ENCODE measurements around the gene AFAP1L1. TPM values are rescaled to one million over a fixed set of nuclear protein-coding genes. Genes with fewer than 3 reads are reported as not detected.
A peak's percentile ranks its signal among the peaks of the same experiment; 100 is the strongest.

Gene AFAP1L1
- total and polyA plus RNA-seq, 2 experiments from 2014 or later, result 1.2 to 2.3 TPM

- WGBS (ENCODE audit: low lambda C conversion rate, missing lambda C conversion rate), result 62% methylated on average over 3 of the region's 3 CpGs
- TF ChIP-seq CTCF (IDR thresholded peaks at IDR 0.05; ENCODE audit: poor library complexity) (no peak), EZH2 (IDR thresholded peaks at IDR 0.05; ENCODE audit: borderline replicate concordance) (no peak), EZH2phosphoT487 (IDR thresholded peaks at IDR 0.05; ENCODE audit: low read depth, severe bottlenecking, unreplicated experiment) (no peak)
- H3K9me3 ChIP-seq (ENCODE audit: low read depth), result no peaks in the 10 kb centered on the region
- no peaks in the 10 kb centered on the region for H3K36me3 ChIP-seq (replicated peaks; ENCODE audit: insufficient read depth, low read depth)
- H4K20me1 ChIP-seq (ENCODE audit: insufficient read depth, poor library complexity, severe bottlenecking), result no peaks in the 10 kb centered on the region
- H3K4me3 ChIP-seq, result no peak overlapping the region
- no peaks in the 10 kb centered on the region for H3K9me2 ChIP-seq (replicated peaks; ENCODE audit: insufficient read depth)
- no peaks in the 10 kb centered on the region for H3K79me2 ChIP-seq
- H2AFZ ChIP-seq, result no peak overlapping the region
- peaks cover 23% of the 10 kb centered on the region for H3K27me3 ChIP-seq
- peak; percentile 47 for DNase-seq (ENCODE audit: low spot score)
- peak overlapping the region; percentile 24 for H3K27ac ChIP-seq
- H3K4me2 ChIP-seq, result no peak overlapping the region
- H3K4me1 ChIP-seq (ENCODE audit: insufficient read depth), result no peaks in the 10 kb centered on the region
Observed at GRCh38 chr5:149273950-149274349, 2.3 kb downstream of the AFAP1L1 start.

GRCh38 chr5:149274939-149275338, 3.3 kb downstream of the AFAP1L1 start:
- H3K4me1 ChIP-seq (ENCODE audit: insufficient read depth), result no peaks in the 10 kb centered on the region
- no peaks in the 10 kb centered on the region for H3K36me3 ChIP-seq (replicated peaks; ENCODE audit: insufficient read depth, low read depth)
- H3K4me2 ChIP-seq, result no peak overlapping the region
- H3K9me2 ChIP-seq (replicated peaks; ENCODE audit: insufficient read depth), result no peaks in the 10 kb centered on the region
- H4K20me1 ChIP-seq (ENCODE audit: insufficient read depth, poor library complexity, severe bottlenecking), result no peaks in the 10 kb centered on the region
- DNase-seq (ENCODE audit: low spot score), result no peak
- WGBS (ENCODE audit: low lambda C conversion rate, missing lambda C conversion rate), result 96% methylated on average over 1 of the region's 1 CpG
- TF ChIP-seq CTCF (IDR thresholded peaks at IDR 0.05; ENCODE audit: poor library complexity), result no peak
- TF ChIP-seq EZH2 (IDR thresholded peaks at IDR 0.05; ENCODE audit: borderline replicate concordance), result no peak
- no peak for TF ChIP-seq EZH2phosphoT487 (IDR thresholded peaks at IDR 0.05; ENCODE audit: low read depth, severe bottlenecking, unreplicated experiment)
- no peak overlapping the region for H3K4me3 ChIP-seq
- no peaks in the 10 kb centered on the region for H3K9me3 ChIP-seq (ENCODE audit: low read depth)
- H3K79me2 ChIP-seq, result no peaks in the 10 kb centered on the region
- H3K27ac ChIP-seq, result no peak overlapping the region
- no peak overlapping the region for H2AFZ ChIP-seq
- peaks cover 23% of the 10 kb centered on the region for H3K27me3 ChIP-seq

- no peak overlapping the region for H2AFZ ChIP-seq
- no peaks in the 10 kb centered on the region for H3K9me2 ChIP-seq (replicated peaks; ENCODE audit: insufficient read depth)
- WGBS (ENCODE audit: low lambda C conversion rate, missing lambda C conversion rate), result 85% methylated on average over 4 of the region's 4 CpGs
- H3K36me3 ChIP-seq (replicated peaks; ENCODE audit: insufficient read depth, low read depth), result no peaks in the 10 kb centered on the region
- no peak for DNase-seq (ENCODE audit: low spot score)
- no peaks in the 10 kb centered on the region for H3K9me3 ChIP-seq (ENCODE audit: low read depth)
- no peak overlapping the region for H3K4me2 ChIP-seq
- no peaks in the 10 kb centered on the region for H4K20me1 ChIP-seq (ENCODE audit: insufficient read depth, poor library complexity, severe bottlenecking)
- peaks cover 15% of the 10 kb centered on the region for H3K27me3 ChIP-seq
- H3K79me2 ChIP-seq, result no peaks in the 10 kb centered on the region
- H3K4me3 ChIP-seq, result no peak overlapping the region
- no peak overlapping the region for H3K27ac ChIP-seq
- no peaks in the 10 kb centered on the region for H3K4me1 ChIP-seq (ENCODE audit: insufficient read depth)
- TF ChIP-seq EZH2 (IDR thresholded peaks at IDR 0.05; ENCODE audit: borderline replicate concordance), result no peak
- TF ChIP-seq EZH2phosphoT487 (IDR thresholded peaks at IDR 0.05; ENCODE audit: low read depth, severe bottlenecking, unreplicated experiment), result no peak
Observed at GRCh38 chr5:149277801-149278200, 6.1 kb downstream of the AFAP1L1 start.

- WGBS (ENCODE audit: low lambda C conversion rate, missing lambda C conversion rate), result 84% methylated on average over 5 of the region's 5 CpGs
- H2AFZ ChIP-seq, result no peak overlapping the region
- H3K4me3 ChIP-seq, result no peak overlapping the region
Observed at GRCh38 chr5:149278451-149279210, 7.0 kb downstream of the AFAP1L1 start.

More at GRCh38 chr5:149278451-149279210, 7.0 kb downstream of the AFAP1L1 start:
- Histone ChIP-seq H3K36me3 (replicated peaks; ENCODE audit: insufficient read depth, low read depth) (no peaks in the 10 kb centered on the region), H3K79me2 (no peaks in the 10 kb centered on the region), H3K9me2 (replicated peaks; ENCODE audit: insufficient read depth) (no peaks in the 10 kb centered on the region), H3K9me3 (ENCODE audit: low read depth) (no peaks in the 10 kb centered on the region), H3K27me3 (peaks cover 8% of the 10 kb centered on the region), H3K4me1 (ENCODE audit: insufficient read depth) (no peaks in the 10 kb centered on the region), H3K27ac (no peak overlapping the region), H3K4me2 (no peak overlapping the region), H4K20me1 (ENCODE audit: insufficient read depth, poor library complexity, severe bottlenecking) (no peaks in the 10 kb centered on the region)
- DNase-seq (ENCODE audit: low spot score), result no peak
- TF ChIP-seq EZH2phosphoT487 (IDR thresholded peaks at IDR 0.05; ENCODE audit: low read depth, severe bottlenecking, unreplicated experiment) (no peak), CTCF (IDR thresholded peaks at IDR 0.05; ENCODE audit: poor library complexity) (no peak), EZH2 (IDR thresholded peaks at IDR 0.05; ENCODE audit: borderline replicate concordance) (no peak)
